ENCODE data around the gene TPD52L1.

- TF ChIP-seq EZH2phosphoT487 (IDR thresholded peaks at IDR 0.05; ENCODE audit: insufficient read depth, low read depth) (no peak), EZH2 (IDR thresholded peaks at IDR 0.05; ENCODE audit: insufficient read depth, poor library complexity, severe bottlenecking) (no peak)
These were observed 124.3 kb downstream of the TPD52L1 start for GRCh38 chr6:125277838-125278237.
